ENCODE data around the gene WIPI1.
"Not testable (repeated sequence)": the region's sequence is repeated elsewhere in the genome, so short reads cannot be mapped to it uniquely, and the experiment has no call there.

Gene WIPI1

GRCh38 chr17:68383443-68384321, 73.6 kb downstream of the WIPI1 start:
- DNase-seq = no peak

GRCh38 chr17:68383120-68383442, 74.2 kb downstream of the WIPI1 start:
- DNase-seq = no peak

- no peak for DNase-seq
Measured at GRCh38 chr17:68382582-68383085, 74.7 kb downstream of the WIPI1 start.

- DNase-seq = no peak
Measured at GRCh38 chr17:68381076-68381900, 76.0 kb downstream of the WIPI1 start.

- DNase-seq = peak; percentile 81 to 84
Measured at GRCh38 chr17:68379692-68380677, 77.3 kb downstream of the WIPI1 start.

GRCh38 chr17:68379177-68379510, 78.2 kb downstream of the WIPI1 start:
- DNase-seq = no peak

GRCh38 chr17:68378268-68379176, 78.8 kb downstream of the WIPI1 start:
- DNase-seq = peak in 1 of 2 experiments; percentile 46

GRCh38 chr17:68377771-68378267, 79.5 kb downstream of the WIPI1 start:
- DNase-seq = no peak

GRCh38 chr17:68376178-68376577, 81.1 kb downstream of the WIPI1 start:
- not testable (repeated sequence) for DNase-seq

GRCh38 chr17:68375566-68375965, 81.7 kb downstream of the WIPI1 start:
- no peak for DNase-seq

Data from NCI-H526 (cell line).